Mononuclear cell (primary cell): ENCODE results near the gene CSMD2. TPM values are rescaled to one million over a fixed set of nuclear protein-coding genes. Genes with fewer than 3 reads are reported as not detected.

Experiments
- H3K27me3 ChIP-seq: 2 replicates; pipeline ENCODE4 v1.6.0; 2011; ENCODE audit warnings: low read length, control low read depth; ENCODE audit not compliant: insufficient read depth
- H3K4me1 ChIP-seq: 2 replicates; pipeline ENCODE4 v1.5.1; 2011; ENCODE audit warnings: mild to moderate bottlenecking, low read length, control low read depth; ENCODE audit not compliant: insufficient read depth
- H3K4me3 ChIP-seq: 2 replicates; pipeline ENCODE4 v1.5.1; 2011; ENCODE audit warnings: mild to moderate bottlenecking, low read length, moderate library complexity
- H3K9me3 ChIP-seq: 2 replicates; pipeline ENCODE4 v1.5.1; 2011; ENCODE audit warnings: low read depth, mild to moderate bottlenecking, control low read depth, low read length
- total RNA-seq: library from RNA; depleted of rRNA; stranded (reverse); fragments of >200 nt; gene quantifications from one replicate; pipeline ENCODE4 v1.2.3, GENCODE V29; 2012

Gene CSMD2
- total RNA-seq, 1 donor, result not detected

DNA sequence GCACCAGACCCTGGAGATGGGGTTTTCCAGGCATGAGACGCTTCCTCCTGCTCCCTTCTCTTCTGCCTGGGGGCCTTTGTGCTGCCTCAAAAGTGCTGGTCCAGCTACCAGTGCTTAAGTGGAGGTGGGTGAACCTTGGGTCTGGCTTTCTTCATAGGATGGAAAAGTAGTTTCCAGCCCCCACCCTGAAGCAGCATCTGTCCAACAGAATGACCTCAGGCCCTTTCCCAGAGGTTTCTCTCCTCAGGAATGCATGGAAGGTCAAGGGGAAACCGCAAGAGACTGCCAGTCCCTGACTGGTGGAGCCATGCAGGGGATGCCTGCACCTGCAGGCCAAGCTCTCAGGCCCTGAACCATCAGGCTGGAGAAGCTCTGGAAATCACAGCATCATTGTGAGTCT is 237.3 kb downstream of the CSMD2 start:
- H3K4me3 ChIP-seq, result no peak overlapping the region
- no peaks in the 10 kb centered on the region for H3K27me3 ChIP-seq
- H3K9me3 ChIP-seq, result no peaks in the 10 kb centered on the region
- no peaks in the 10 kb centered on the region for H3K4me1 ChIP-seq

DNA sequence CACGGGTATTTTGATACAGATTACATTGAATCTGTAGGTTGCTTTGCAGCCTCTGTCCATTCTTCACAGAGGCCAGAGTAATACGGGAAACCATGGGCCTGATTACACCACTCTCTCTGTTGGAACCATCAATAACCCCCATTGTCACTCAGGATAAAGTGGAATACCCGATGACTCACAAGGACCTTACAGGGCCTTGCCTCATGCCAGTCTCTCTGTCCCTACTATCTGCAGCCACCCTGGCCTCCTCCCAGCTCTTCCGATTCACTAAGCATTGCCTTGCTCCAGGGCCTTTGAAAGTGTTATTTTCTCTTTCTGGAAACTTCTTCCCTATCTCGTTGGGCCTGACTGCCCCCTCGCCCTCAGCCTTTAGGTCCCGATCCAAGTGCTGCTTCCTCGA is 239.4 kb downstream of the CSMD2 start:
- no peaks in the 10 kb centered on the region for H3K27me3 ChIP-seq
- no peaks in the 10 kb centered on the region for H3K4me1 ChIP-seq
- no peaks in the 10 kb centered on the region for H3K9me3 ChIP-seq
- no peak overlapping the region for H3K4me3 ChIP-seq

DNA sequence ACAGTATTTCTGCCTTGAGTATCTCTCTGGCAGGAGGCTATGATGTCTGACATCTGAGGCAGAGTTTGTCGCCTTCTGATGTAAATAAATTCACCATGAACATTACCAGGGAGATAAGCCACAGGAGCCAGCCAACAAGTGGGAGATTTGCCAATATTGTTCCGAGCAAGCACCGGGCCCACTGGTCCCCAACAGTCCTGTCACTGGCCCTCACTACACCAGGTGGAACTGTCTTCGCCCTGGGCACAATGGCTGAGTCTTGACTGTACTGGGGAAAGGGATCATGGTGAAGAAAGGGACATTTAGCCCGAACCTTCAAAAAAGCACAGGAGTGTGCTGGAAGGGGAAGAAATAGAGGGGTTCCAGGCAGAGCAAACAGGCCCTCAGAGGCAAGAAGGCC is 243.7 kb downstream of the CSMD2 start:
- Histone ChIP-seq H3K9me3 (no peaks in the 10 kb centered on the region), H3K4me1 (no peaks in the 10 kb centered on the region), H3K27me3 (no peaks in the 10 kb centered on the region), H3K4me3 (no peak overlapping the region)

DNA sequence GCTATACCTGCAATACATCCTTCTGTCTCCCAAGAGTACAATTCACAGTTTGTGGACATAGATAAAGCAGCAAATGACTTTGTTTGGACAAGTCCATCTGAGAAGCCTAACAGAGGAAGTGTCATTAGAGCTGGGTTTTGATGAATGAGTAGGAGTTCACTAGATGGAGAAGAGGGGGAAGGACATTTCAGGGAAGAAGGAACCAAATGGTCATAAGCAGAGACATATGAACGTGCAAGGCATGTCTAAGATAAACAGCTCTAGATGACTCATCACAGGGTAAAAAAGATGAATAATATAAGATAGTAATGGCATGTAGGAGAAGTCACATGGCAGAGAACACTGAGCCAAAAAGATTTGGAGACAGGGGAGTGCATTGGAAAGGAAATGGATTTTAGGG is 246.7 kb downstream of the CSMD2 start:
- Histone ChIP-seq H3K27me3 (no peaks in the 10 kb centered on the region), H3K4me1 (no peaks in the 10 kb centered on the region), H3K4me3 (no peak overlapping the region), H3K9me3 (no peaks in the 10 kb centered on the region)

GRCh38 chr1:33916786-33917185 is 248.2 kb downstream of the CSMD2 start:
- Histone ChIP-seq H3K9me3 (no peaks in the 10 kb centered on the region), H3K4me3 (no peak overlapping the region), H3K4me1 (no peaks in the 10 kb centered on the region), H3K27me3 (no peaks in the 10 kb centered on the region)

DNA sequence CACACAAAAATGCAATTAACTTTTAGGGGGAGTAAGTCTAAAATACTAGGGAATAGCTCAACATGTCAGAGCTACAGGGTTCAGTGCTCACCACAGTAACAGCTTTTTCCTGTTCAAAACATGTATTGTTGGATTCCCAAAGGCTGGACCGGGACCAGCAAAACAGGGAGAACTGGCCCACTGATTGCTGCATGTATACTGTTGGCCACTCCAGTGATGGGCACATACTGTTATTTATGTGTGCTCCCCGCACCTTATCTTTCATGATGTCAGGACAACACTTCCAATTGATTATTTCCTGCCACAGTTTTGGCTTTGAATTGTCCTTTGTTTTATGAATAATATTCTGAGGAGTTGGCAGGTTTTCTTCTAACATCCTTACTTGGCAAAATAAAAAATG is 250.5 kb downstream of the CSMD2 start:
- Histone ChIP-seq H3K4me3 (no peak overlapping the region), H3K9me3 (no peaks in the 10 kb centered on the region), H3K4me1 (no peaks in the 10 kb centered on the region), H3K27me3 (no peaks in the 10 kb centered on the region)

- H3K9me3 ChIP-seq, result no peaks in the 10 kb centered on the region
- no peak overlapping the region for H3K4me3 ChIP-seq
- H3K4me1 ChIP-seq, result no peaks in the 10 kb centered on the region
- H3K27me3 ChIP-seq, result no peaks in the 10 kb centered on the region
Measured at GRCh38 chr1:33908324-33908956, 256.6 kb downstream of the CSMD2 start.

DNA sequence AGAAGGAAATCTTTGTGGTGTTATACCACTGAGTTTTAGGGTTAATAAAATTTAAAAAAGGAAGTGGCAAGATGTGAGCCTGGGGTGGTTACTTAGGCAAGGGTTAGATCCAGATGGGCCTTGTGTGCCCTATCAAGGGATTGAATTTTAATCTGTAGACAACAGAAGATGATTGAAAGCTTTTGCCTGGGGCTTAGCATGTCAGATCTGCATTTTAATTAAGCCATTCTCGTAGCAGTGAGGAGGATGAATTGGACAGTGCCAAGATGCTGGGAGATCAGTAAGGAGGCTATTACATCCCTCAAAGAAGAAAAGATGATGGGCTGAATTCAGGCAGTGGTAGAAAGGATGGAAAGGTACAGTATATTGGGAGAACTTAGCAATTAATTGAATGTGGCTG is 258.9 kb downstream of the CSMD2 start:
- Histone ChIP-seq H3K4me1 (no peaks in the 10 kb centered on the region), H3K9me3 (no peaks in the 10 kb centered on the region), H3K4me3 (no peak overlapping the region), H3K27me3 (no peaks in the 10 kb centered on the region)

GRCh38 chr1:33905241-33905640 is 259.8 kb downstream of the CSMD2 start:
- Histone ChIP-seq H3K27me3 (no peaks in the 10 kb centered on the region), H3K4me3 (no peak overlapping the region), H3K4me1 (no peaks in the 10 kb centered on the region), H3K9me3 (no peaks in the 10 kb centered on the region)

DNA sequence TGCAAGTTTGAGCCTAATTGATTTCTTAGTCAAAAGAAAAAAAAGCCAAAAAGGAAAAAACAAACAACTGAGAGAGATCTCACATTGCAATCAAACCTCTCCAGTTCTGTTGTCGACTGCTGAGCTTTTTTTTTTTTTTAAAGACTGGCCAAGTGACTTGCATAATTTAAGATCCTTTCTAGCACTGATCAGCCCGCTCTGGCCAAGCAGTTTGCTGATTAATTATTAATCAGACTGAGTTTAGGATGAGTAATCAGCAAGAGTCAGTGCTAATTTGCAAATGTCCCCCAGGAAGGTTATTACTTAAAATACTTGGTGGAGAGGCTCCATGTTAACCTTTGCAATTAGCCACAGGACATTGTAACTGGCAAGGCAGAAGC is 261.8 kb downstream of the CSMD2 start:
- Histone ChIP-seq H3K27me3 (no peaks in the 10 kb centered on the region), H3K4me3 (no peak overlapping the region), H3K4me1 (no peaks in the 10 kb centered on the region), H3K9me3 (no peaks in the 10 kb centered on the region)

GRCh38 chr1:33902486-33903209 is 262.4 kb downstream of the CSMD2 start:
- H3K4me3 ChIP-seq, result no peak overlapping the region
- no peaks in the 10 kb centered on the region for H3K4me1 ChIP-seq
- no peaks in the 10 kb centered on the region for H3K27me3 ChIP-seq
- H3K9me3 ChIP-seq, result no peaks in the 10 kb centered on the region

DNA sequence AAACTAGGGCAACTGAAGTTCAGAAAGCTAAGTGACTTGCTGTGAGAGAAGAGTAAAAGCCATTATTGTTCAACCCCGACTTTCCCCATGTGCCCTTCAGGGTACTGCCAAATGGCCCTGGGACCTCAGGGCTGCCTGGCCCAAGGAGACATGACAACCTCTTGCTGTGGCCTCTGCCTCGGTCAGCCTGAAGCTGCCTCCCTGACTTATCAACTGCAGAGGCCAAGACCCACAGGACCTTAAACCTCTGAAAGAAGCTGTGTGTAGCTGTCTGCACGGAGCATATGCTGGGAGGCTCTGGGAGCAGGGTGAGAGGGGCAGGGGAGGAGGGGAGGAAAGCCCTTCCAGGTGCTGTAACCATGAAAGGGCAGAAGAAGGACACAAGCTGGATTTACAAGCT is 265.3 kb downstream of the CSMD2 start:
- Histone ChIP-seq H3K4me3 (no peak overlapping the region), H3K9me3 (no peaks in the 10 kb centered on the region), H3K27me3 (no peaks in the 10 kb centered on the region), H3K4me1 (no peaks in the 10 kb centered on the region)

GRCh38 chr1:33898881-33899280 is 266.1 kb downstream of the CSMD2 start:
- Histone ChIP-seq H3K27me3 (no peaks in the 10 kb centered on the region), H3K4me1 (no peaks in the 10 kb centered on the region), H3K9me3 (no peaks in the 10 kb centered on the region), H3K4me3 (no peak overlapping the region)

DNA sequence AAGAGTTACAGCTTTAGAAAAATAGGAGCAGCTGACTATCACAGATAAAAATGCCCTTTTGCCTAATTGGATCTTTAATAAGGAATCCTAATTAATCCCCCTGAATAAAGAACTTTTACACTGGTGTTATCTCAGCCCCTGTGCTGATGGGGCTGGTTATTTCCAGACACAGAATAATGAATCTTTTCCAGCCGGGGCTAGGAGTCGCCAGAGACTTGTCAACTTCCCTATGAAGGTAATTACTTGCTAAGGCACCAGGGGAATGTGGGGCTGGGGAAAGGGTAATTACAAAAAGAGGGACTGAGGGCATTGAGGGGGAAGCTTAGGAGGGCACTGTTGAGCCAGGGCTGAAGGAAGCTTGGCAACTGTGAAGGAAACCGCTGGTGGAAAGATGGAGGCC is 266.6 kb downstream of the CSMD2 start:
- no peaks in the 10 kb centered on the region for H3K4me1 ChIP-seq
- H3K9me3 ChIP-seq, result no peaks in the 10 kb centered on the region
- H3K27me3 ChIP-seq, result no peaks in the 10 kb centered on the region
- no peak overlapping the region for H3K4me3 ChIP-seq

GRCh38 chr1:33897092-33897725 is 267.8 kb downstream of the CSMD2 start:
- Histone ChIP-seq H3K4me1 (no peaks in the 10 kb centered on the region), H3K27me3 (no peaks in the 10 kb centered on the region), H3K4me3 (no peak overlapping the region), H3K9me3 (no peaks in the 10 kb centered on the region)

GRCh38 chr1:33895976-33896375 is 269.1 kb downstream of the CSMD2 start:
- no peaks in the 10 kb centered on the region for H3K9me3 ChIP-seq
- no peak overlapping the region for H3K4me3 ChIP-seq
- H3K4me1 ChIP-seq, result no peaks in the 10 kb centered on the region
- no peaks in the 10 kb centered on the region for H3K27me3 ChIP-seq
